ENCODE results near the gene SLC3A2.

DNA sequence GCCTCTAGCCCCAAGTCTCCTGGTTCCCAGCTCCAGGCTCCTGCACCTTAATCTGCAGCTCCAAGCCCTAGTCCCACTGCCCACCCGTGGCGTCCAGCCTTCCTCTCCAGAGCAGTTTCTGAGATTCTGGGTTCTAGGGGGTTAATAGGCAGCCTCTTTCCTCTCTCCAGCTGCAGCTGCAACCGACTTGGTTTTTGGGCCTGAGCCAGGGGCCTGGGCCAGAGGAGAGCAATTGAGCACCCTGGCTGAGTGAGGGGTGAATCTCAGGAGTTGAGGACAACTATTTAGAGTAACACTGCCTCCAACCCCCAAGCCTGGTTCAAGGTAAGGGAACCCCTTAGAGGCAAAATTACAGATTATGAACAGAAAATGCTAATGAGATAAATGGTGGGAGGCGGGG lies 49.5 kb downstream of the SLC3A2 start:
- TF ChIP-seq, protein P1, sequence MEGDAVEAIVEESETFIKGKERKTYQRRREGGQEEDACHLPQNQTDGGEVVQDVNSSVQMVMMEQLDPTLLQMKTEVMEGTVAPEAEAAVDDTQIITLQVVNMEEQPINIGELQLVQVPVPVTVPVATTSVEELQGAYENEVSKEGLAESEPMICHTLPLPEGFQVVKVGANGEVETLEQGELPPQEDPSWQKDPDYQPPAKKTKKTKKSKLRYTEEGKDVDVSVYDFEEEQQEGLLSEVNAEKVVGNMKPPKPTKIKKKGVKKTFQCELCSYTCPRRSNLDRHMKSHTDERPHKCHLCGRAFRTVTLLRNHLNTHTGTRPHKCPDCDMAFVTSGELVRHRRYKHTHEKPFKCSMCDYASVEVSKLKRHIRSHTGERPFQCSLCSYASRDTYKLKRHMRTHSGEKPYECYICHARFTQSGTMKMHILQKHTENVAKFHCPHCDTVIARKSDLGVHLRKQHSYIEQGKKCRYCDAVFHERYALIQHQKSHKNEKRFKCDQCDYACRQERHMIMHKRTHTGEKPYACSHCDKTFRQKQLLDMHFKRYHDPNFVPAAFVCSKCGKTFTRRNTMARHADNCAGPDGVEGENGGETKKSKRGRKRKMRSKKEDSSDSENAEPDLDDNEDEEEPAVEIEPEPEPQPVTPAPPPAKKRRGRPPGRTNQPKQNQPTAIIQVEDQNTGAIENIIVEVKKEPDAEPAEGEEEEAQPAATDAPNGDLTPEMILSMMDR (IDR thresholded peaks at IDR 0.05), result no peak
- no peak for TF ChIP-seq EP300 (IDR thresholded peaks at IDR 0.05)
- no peak for TF ChIP-seq POLR2A (IDR thresholded peaks at IDR 0.05)
